PFSK-1 (cell line): ENCODE measurements around the gene ATXN1.
A peak's percentile ranks its signal among the peaks of the same experiment; 100 is the strongest.

Experiments
- FOXP2 ChIP-seq: optimal IDR thresholded peaks from 2 replicates; pipeline ENCODE3; 2011; ENCODE audit warnings: borderline replicate concordance, control low read depth, inconsistent platforms; ENCODE audit not compliant: insufficient read depth; ENCODE audit errors: extremely low read length, extremely low read depth
- POLR2AphosphoS5 ChIP-seq: IDR thresholded peaks from 2 replicates; pipeline ENCODE4 v1.6.1; 2012; ENCODE audit warnings: low read depth, mild to moderate bottlenecking, control low read depth, low read length, moderate library complexity
- SIN3A ChIP-seq: IDR thresholded peaks from 2 replicates; pipeline ENCODE4 v1.6.1; 2012; ENCODE audit warnings: mild to moderate bottlenecking, low read length, moderate library complexity, borderline replicate concordance; ENCODE audit not compliant: insufficient read depth
- TAF1 ChIP-seq: IDR thresholded peaks from 2 replicates; pipeline ENCODE4 v1.6.1; 2012; ENCODE audit warnings: low read length, control low read depth, borderline replicate concordance; ENCODE audit not compliant: insufficient read depth
- TF ChIP-seq, protein P1 (sequence below), 2 experiments: IDR thresholded peaks; 2 replicates each; pipeline versions ENCODE4 v1.6.1 to v1.8.0; 2011 to 2012; ENCODE audit warnings: low read depth in 2 of 2, low read length in 2 of 2, control low read depth in 1 of 2, inconsistent platforms in 1 of 2, mild to moderate bottlenecking in 1 of 2, moderate library complexity in 1 of 2; ENCODE audit not compliant: insufficient read depth in 1 of 2

ATXN1 gene

GRCh38 chr6:16671302-16672289, 89.7 kb downstream of the ATXN1 start:
- TF ChIP-seq, protein P1, sequence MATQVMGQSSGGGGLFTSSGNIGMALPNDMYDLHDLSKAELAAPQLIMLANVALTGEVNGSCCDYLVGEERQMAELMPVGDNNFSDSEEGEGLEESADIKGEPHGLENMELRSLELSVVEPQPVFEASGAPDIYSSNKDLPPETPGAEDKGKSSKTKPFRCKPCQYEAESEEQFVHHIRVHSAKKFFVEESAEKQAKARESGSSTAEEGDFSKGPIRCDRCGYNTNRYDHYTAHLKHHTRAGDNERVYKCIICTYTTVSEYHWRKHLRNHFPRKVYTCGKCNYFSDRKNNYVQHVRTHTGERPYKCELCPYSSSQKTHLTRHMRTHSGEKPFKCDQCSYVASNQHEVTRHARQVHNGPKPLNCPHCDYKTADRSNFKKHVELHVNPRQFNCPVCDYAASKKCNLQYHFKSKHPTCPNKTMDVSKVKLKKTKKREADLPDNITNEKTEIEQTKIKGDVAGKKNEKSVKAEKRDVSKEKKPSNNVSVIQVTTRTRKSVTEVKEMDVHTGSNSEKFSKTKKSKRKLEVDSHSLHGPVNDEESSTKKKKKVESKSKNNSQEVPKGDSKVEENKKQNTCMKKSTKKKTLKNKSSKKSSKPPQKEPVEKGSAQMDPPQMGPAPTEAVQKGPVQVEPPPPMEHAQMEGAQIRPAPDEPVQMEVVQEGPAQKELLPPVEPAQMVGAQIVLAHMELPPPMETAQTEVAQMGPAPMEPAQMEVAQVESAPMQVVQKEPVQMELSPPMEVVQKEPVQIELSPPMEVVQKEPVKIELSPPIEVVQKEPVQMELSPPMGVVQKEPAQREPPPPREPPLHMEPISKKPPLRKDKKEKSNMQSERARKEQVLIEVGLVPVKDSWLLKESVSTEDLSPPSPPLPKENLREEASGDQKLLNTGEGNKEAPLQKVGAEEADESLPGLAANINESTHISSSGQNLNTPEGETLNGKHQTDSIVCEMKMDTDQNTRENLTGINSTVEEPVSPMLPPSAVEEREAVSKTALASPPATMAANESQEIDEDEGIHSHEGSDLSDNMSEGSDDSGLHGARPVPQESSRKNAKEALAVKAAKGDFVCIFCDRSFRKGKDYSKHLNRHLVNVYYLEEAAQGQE (IDR thresholded peaks at IDR 0.05; ENCODE audit: insufficient read depth in 1 of 2, low read depth in 2 of 2, low read length in 2 of 2) = no peak
- no peak for TF ChIP-seq FOXP2
- no peak for TF ChIP-seq SIN3A
- no peak for TF ChIP-seq TAF1
- TF ChIP-seq POLR2AphosphoS5 = no peak

GRCh38 chr6:16670617-16671051, 90.6 kb downstream of the ATXN1 start:
- TF ChIP-seq POLR2AphosphoS5 = no peak

DNA sequence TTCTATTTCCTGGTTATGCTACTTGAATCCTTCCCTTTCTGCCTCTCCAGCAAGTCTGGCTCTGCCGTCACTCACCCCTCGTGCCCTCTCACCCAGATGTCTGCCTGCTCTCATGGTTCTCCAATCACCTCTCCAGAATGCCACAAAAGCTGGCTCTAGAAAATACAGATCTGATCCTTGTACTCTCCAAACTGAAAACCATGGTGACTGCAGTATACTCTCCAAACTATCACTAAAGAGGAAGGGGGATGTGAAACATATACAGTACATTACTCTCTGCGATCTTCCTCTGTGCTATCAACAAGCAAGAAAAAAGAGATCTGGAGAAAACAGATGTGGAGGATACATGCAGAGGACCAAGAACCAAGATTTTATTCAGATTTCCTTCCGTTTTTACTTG, 91.1 kb downstream of the ATXN1 start:
- TF ChIP-seq FOXP2 = no peak

- TF ChIP-seq, protein P1 (IDR thresholded peaks at IDR 0.05; ENCODE audit: insufficient read depth in 1 of 2, low read depth in 2 of 2, low read length in 2 of 2) = no peak
- TF ChIP-seq TAF1 (no peak), SIN3A (no peak), POLR2AphosphoS5 (no peak), FOXP2 (no peak)
Observed at GRCh38 chr6:16669227-16669626, 92.0 kb downstream of the ATXN1 start.

DNA sequence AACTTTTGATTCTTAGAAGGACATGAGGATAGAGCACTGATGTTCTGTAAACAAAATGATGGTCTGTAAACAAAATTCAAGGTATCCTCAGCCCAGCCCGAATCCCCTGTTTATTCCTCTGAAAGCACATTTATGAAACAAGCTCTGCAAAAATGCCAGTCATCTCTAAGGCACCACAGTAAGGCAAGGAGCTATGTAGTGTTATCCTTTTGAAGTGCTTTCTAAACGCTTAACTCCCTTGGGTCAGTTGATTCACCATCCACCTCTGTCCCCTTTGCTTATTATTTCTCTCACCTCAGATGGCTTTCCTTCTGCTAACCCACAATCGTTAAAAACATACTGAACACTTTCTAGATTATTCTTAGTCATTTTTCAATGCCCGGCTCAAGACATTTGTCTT, 93.8 kb downstream of the ATXN1 start:
- TF ChIP-seq SIN3A (no peak), TAF1 (no peak), POLR2AphosphoS5 (peak; percentile 21; the same call in 1 of the 2 replicates)
- TF ChIP-seq, protein P1 (IDR thresholded peaks at IDR 0.05; ENCODE audit: insufficient read depth in 1 of 2, low read depth in 2 of 2, low read length in 2 of 2) = no peak

- TF ChIP-seq FOXP2 (no peak), TAF1 (no peak), SIN3A (no peak), POLR2AphosphoS5 (no peak)
- TF ChIP-seq, protein P1 (IDR thresholded peaks at IDR 0.05; ENCODE audit: insufficient read depth in 1 of 2, low read depth in 2 of 2, low read length in 2 of 2) = no peak
Observed at GRCh38 chr6:16665992-16666391, 95.3 kb downstream of the ATXN1 start.
